Measurements from ENCODE around the gene CNPY4.

CNPY4 gene

DNA sequence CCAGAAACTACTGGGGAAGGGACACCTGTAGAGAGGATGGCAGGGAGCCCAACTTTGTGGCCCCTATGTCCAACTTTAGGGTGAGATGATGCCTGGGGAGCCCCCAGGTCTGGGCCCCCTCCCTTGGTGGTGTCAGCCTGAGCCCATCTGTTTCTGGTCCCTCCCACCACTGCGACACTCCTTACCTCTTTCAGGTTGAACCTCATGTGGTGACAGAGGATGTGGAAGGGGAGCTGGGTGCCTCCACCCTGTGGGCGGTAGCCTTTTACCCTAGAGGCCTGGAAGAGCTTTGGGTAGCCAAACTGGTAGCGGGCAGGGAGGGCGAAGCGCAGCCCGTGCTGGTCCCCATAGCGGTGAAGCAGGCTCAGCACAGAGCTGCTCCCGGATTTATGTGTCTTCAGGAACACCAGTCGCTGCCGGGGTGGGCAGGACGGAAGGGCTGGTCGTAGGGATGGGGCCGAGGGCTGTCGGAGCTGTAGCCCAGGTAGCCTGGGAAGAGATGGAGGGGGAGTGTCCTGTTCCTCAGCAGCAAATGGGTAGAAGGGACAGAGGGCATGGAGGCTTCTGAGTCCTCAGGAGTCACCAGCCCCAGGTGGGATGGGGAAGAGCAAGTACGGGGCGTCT lies 47.0 kb downstream of the CNPY4 start:
- peaks cover 81% of the 10 kb centered on the region for H3K27me3 Mint-ChIP-seq
- no peaks in the 10 kb centered on the region for H3K9me3 Mint-ChIP-seq
- intact Hi-C loops (cut with micrococcal nuclease) = no loop called here
- H3K27ac Mint-ChIP-seq = peak overlapping the region; percentile 64
- peaks cover 35% of the 10 kb centered on the region for H3K4me1 Mint-ChIP-seq (ENCODE audit: low read depth)
- peak overlapping the region; percentile 23 for H3K4me3 Mint-ChIP-seq
- H3K36me3 Mint-ChIP-seq (ENCODE audit: low read depth) = no peaks in the 10 kb centered on the region

- intact Hi-C loops (cut with micrococcal nuclease) = no loop called here
Observed at GRCh38 chr7:100166970-100167911, 47.8 kb downstream of the CNPY4 start.

GRCh38 chr7:100167912-100168323 lies 48.5 kb downstream of the CNPY4 start:
- Mint-ChIP-seq H3K9me3 (no peaks in the 10 kb centered on the region), H3K4me3 (peak overlapping the region; percentile 67), H3K36me3 (ENCODE audit: low read depth) (no peaks in the 10 kb centered on the region), H3K27ac (peak overlapping the region; percentile 64), H3K27me3 (peaks cover 82% of the 10 kb centered on the region), H3K4me1 (ENCODE audit: low read depth) (peaks cover 39% of the 10 kb centered on the region)
- intact Hi-C loops (cut with micrococcal nuclease) = no loop called here

More at GRCh38 chr7:100166970-100167911, 47.8 kb downstream of the CNPY4 start:
- H3K4me3 Mint-ChIP-seq = peak overlapping the region; percentile 67
- peaks cover 39% of the 10 kb centered on the region for H3K4me1 Mint-ChIP-seq (ENCODE audit: low read depth)
- peaks cover 86% of the 10 kb centered on the region for H3K27me3 Mint-ChIP-seq
- no peaks in the 10 kb centered on the region for H3K9me3 Mint-ChIP-seq
- H3K27ac Mint-ChIP-seq = peak overlapping the region; percentile 64
- no peaks in the 10 kb centered on the region for H3K36me3 Mint-ChIP-seq (ENCODE audit: low read depth)

GRCh38 chr7:100169147-100169850 lies 49.9 kb downstream of the CNPY4 start:
- intact Hi-C loops (cut with micrococcal nuclease) = no loop called here
- H3K4me3 Mint-ChIP-seq = no peak overlapping the region
- H3K4me1 Mint-ChIP-seq (ENCODE audit: low read depth) = peaks cover 39% of the 10 kb centered on the region
- H3K27ac Mint-ChIP-seq = no peak overlapping the region
- no peaks in the 10 kb centered on the region for H3K9me3 Mint-ChIP-seq
- no peaks in the 10 kb centered on the region for H3K36me3 Mint-ChIP-seq (ENCODE audit: low read depth)
- H3K27me3 Mint-ChIP-seq = peaks cover 83% of the 10 kb centered on the region

DNA sequence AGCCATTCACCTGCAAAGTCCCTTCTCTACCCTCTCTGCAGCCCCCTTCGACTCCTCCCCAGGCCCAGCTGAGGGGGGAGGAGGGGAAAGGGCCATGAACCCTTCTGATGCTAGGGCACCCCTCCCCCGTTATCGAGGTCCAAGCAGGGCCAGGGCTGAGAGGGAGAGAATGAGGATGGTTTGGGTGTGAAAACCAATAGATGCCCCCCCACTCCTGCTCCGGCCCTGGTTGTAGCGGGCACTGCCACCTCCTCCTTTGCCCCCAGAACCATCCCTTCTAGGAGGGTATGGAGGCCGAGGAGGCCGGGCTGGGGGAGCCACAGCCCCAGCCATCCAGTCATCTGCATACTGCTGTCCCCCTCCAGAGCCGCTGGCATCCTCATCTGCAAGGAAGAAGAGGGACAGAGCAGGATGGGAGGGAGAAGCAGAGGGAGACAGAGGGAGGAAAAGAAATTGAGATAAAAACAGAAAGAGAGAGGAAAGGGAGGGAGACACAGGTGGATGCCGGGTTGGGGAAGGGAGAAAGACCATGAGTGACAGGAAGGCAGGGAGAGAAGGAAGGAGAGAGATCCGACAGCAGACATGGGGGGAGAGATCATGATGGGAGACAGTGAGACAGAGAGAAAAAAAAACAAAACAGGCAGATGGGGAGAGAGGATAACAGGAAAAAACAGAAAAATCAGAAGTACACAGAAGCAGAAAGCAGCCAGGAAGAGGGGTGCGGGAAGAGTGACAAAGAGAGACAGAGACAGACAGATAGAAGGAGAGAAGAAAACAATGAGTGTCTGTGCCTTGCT lies 50.9 kb downstream of the CNPY4 start:
- H3K9me3 Mint-ChIP-seq = no peaks in the 10 kb centered on the region
- peaks cover 39% of the 10 kb centered on the region for H3K4me1 Mint-ChIP-seq (ENCODE audit: low read depth)
- peaks cover 83% of the 10 kb centered on the region for H3K27me3 Mint-ChIP-seq
- intact Hi-C loops (cut with micrococcal nuclease) = no loop called here
- H3K36me3 Mint-ChIP-seq (ENCODE audit: low read depth) = no peaks in the 10 kb centered on the region
- H3K27ac Mint-ChIP-seq = no peak overlapping the region
- no peak overlapping the region for H3K4me3 Mint-ChIP-seq

DNA sequence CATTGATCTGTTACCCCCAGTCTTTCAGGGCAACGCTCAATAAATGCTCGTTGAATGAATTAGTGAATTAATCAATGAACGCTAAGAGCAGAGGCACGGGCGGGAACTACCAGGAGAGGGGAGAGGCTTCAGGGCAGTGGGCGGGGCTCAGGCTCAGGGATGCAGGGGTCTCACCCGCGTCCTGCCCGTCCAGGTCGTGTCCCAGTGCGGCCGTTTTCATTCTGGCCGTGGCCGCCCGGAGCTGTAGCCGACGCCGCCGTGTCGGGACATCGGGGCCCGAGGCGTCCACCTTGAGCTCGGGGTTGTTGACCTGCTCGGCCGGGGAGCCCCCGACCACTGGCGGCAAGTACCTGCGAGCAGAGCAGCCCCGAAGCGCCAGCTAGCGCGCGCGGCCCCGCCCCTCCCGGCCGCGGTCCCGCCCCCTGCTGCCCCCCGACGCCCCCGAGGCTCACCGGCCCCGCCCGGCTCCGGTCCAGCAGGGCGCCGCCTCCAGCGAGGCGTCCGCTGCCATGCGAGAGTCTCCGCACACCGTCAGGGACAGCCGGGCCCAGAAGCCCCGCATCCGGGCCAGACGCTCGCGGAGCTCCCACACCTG lies 51.8 kb downstream of the CNPY4 start:
- no peak overlapping the region for H3K27ac Mint-ChIP-seq
- H3K4me3 Mint-ChIP-seq = no peak overlapping the region
- peaks cover 39% of the 10 kb centered on the region for H3K4me1 Mint-ChIP-seq (ENCODE audit: low read depth)
- H3K36me3 Mint-ChIP-seq (ENCODE audit: low read depth) = no peaks in the 10 kb centered on the region
- no peaks in the 10 kb centered on the region for H3K9me3 Mint-ChIP-seq
- H3K27me3 Mint-ChIP-seq = peaks cover 82% of the 10 kb centered on the region
- intact Hi-C loops (cut with micrococcal nuclease) = no loop called here

DNA sequence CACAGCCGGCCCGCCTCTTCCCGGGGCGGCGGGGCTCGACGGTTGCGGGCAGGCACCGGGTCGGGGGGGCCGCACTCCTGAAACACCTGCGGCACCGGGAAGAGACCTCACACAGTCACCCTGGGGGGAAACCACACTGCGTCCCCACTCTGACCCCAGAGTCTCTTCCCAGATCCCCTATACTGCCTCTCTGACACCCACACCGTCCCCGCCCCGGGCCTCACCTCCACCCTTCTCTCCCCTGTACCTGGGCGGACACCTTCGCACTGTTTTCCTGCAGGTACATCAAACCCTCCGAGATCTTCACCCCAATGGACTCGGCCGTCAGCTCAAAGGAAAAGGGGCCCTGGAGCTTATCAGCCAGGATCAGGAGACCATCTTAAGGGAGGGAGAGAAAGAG lies 52.4 kb downstream of the CNPY4 start:
- Mint-ChIP-seq H3K36me3 (ENCODE audit: low read depth) (no peaks in the 10 kb centered on the region), H3K27ac (no peak overlapping the region), H3K9me3 (no peaks in the 10 kb centered on the region), H3K4me3 (peak overlapping the region; percentile 27), H3K27me3 (peaks cover 82% of the 10 kb centered on the region), H3K4me1 (ENCODE audit: low read depth) (peaks cover 39% of the 10 kb centered on the region)
- intact Hi-C loops (cut with micrococcal nuclease) = no loop called here

GRCh38 chr7:100173806-100174495 lies 54.5 kb downstream of the CNPY4 start:
- Mint-ChIP-seq H3K27ac (no peak overlapping the region), H3K4me1 (ENCODE audit: low read depth) (peaks cover 28% of the 10 kb centered on the region), H3K36me3 (ENCODE audit: low read depth) (no peaks in the 10 kb centered on the region), H3K9me3 (no peaks in the 10 kb centered on the region), H3K4me3 (no peak overlapping the region), H3K27me3 (peaks cover 74% of the 10 kb centered on the region)
- intact Hi-C loops (cut with micrococcal nuclease) = no loop called here

DNA sequence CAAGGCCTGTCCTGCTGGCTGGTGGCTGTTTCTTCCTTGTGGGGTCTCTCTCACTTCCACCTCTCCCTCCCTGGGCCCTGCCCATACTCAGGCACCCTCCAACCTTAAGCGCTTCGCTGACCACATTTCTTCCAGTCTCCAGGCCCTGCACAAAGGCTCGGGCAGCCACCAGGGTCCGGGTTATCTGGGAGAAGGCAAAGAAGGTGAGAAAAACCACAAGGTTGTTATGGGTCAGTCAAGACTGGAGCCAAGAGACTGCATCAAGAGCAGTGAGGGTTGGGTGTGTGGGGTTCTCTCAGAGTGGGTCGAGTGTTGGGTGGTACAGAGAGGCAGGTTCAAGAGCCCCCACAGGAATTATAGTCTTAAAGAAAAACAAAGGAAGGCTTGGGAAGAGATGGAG lies 55.1 kb downstream of the CNPY4 start:
- H3K27me3 Mint-ChIP-seq = peaks cover 73% of the 10 kb centered on the region
- intact Hi-C loops (cut with micrococcal nuclease) = no loop called here
- H3K4me1 Mint-ChIP-seq (ENCODE audit: low read depth) = peaks cover 28% of the 10 kb centered on the region
- no peak overlapping the region for H3K27ac Mint-ChIP-seq
- H3K36me3 Mint-ChIP-seq (ENCODE audit: low read depth) = no peaks in the 10 kb centered on the region
- H3K4me3 Mint-ChIP-seq = no peak overlapping the region
- no peaks in the 10 kb centered on the region for H3K9me3 Mint-ChIP-seq
